ENCODE data around the gene SART3.

The SART3 gene

GRCh38 chr12:108582509-108582908 lies 21.5 kb upstream of the SART3 start:
- in situ Hi-C loops (cut with MboI; ENCODE audit: low sequenced_read_pairs): no loop called here

GRCh38 chr12:108581311-108582227 lies 20.6 kb upstream of the SART3 start:
- in situ Hi-C loops (cut with MboI; ENCODE audit: low sequenced_read_pairs): no loop called here

GRCh38 chr12:108580531-108580930 lies 19.6 kb upstream of the SART3 start:
- in situ Hi-C loops (cut with MboI; ENCODE audit: low sequenced_read_pairs): no loop called here

GRCh38 chr12:108578813-108579212 lies 17.8 kb upstream of the SART3 start:
- in situ Hi-C loops (cut with MboI; ENCODE audit: low sequenced_read_pairs): no loop called here

- in situ Hi-C loops (cut with MboI; ENCODE audit: low sequenced_read_pairs): no loop called here
These were observed 17.3 kb upstream of the SART3 start for GRCh38 chr12:108578264-108578663.

- in situ Hi-C loops (cut with MboI; ENCODE audit: low sequenced_read_pairs): no loop called here
These were observed 16.5 kb upstream of the SART3 start for GRCh38 chr12:108577458-108577857.

- in situ Hi-C loops (cut with MboI; ENCODE audit: low sequenced_read_pairs): no loop called here
These were observed 15.8 kb upstream of the SART3 start for GRCh38 chr12:108576660-108577234.

GRCh38 chr12:108575199-108575912 lies 14.4 kb upstream of the SART3 start:
- in situ Hi-C loops (cut with MboI; ENCODE audit: low sequenced_read_pairs): no loop called here

- in situ Hi-C loops (cut with MboI; ENCODE audit: low sequenced_read_pairs): loop anchor here (25.0 kb wide), 1 partner anchor 513 kb away; the partner anchor contains the start of genes ALKBH2 and UNG
These were observed 13.3 kb upstream of the SART3 start for GRCh38 chr12:108574276-108574675.

GRCh38 chr12:108573317-108573716 lies 12.3 kb upstream of the SART3 start:
- in situ Hi-C loops (cut with MboI; ENCODE audit: low sequenced_read_pairs): loop anchor here (25.0 kb wide), 1 partner anchor 514 kb away; the partner anchor contains the start of genes ALKBH2 and UNG

GRCh38 chr12:108572166-108572790 lies 11.3 kb upstream of the SART3 start:
- in situ Hi-C loops (cut with MboI; ENCODE audit: low sequenced_read_pairs): loop anchor here (25.0 kb wide), 1 partner anchor 515 kb away; the partner anchor contains the start of genes ALKBH2 and UNG

- in situ Hi-C loops (cut with MboI; ENCODE audit: low sequenced_read_pairs): loop anchor here (25.0 kb wide), 1 partner anchor 516 kb away; the partner anchor contains the start of genes ALKBH2 and UNG
These were observed 10.7 kb upstream of the SART3 start for GRCh38 chr12:108571609-108572165.

GRCh38 chr12:108570743-108571608 lies 10.0 kb upstream of the SART3 start:
- in situ Hi-C loops (cut with MboI; ENCODE audit: low sequenced_read_pairs): loop anchor here (25.0 kb wide), 1 partner anchor 516 kb away; the partner anchor contains the start of genes ALKBH2 and UNG

GRCh38 chr12:108568338-108569154 lies 7.6 kb upstream of the SART3 start:
- in situ Hi-C loops (cut with MboI; ENCODE audit: low sequenced_read_pairs): loop anchor here (10.0 to 25.0 kb wide), 3 partner anchors 236 to 519 kb away; partner anchors contain the start of genes ALKBH2 and UNG

- in situ Hi-C loops (cut with MboI; ENCODE audit: low sequenced_read_pairs): loop anchor here (10.0 to 25.0 kb wide), 3 partner anchors 237 to 520 kb away; partner anchors contain the start of genes ALKBH2 and UNG
These were observed 6.7 kb upstream of the SART3 start for GRCh38 chr12:108567406-108568337.

- in situ Hi-C loops (cut with MboI; ENCODE audit: low sequenced_read_pairs): loop anchor here (10.0 to 25.0 kb wide), 3 partner anchors 238 to 521 kb away; partner anchors contain the start of genes ALKBH2 and UNG
These were observed 5.5 kb upstream of the SART3 start for GRCh38 chr12:108566452-108566851.

GRCh38 chr12:108565976-108566375 lies 5.0 kb upstream of the SART3 start:
- in situ Hi-C loops (cut with MboI; ENCODE audit: low sequenced_read_pairs): loop anchor here (10.0 to 25.0 kb wide), 3 partner anchors 239 to 521 kb away; partner anchors contain the start of genes ALKBH2 and UNG
